Measurements from ENCODE around the gene BOK. TPM values are rescaled to one million over a fixed set of nuclear protein-coding genes. Genes with fewer than 3 reads are reported as not detected.

The BOK gene
- total and polyA plus RNA-seq, 10 of the 15 experiments (the other 5 are each of a cell fraction or from before 2014, with no cell fraction given): 0.04 to 0.15 (median 0.12) TPM; not detected in 7

DNA sequence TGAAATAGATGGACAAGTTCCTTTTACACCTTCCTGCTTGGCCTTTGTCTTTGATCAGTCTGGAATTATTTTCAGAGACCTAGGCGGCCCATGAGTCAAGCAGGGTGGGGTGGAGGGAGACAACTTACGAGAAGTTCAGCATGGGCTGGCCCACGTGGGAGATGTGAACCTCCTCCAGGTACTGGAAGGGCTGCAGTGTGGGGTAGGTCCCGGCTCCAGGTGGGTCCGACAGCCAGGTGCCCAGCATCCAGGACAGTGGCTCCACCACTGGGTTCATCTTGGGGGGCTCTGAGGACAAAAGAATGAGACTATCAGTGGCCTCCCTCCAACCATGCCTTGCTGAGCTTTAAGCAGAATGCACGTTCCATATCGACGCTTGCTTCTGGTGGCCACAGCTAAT lies 47.6 kb downstream of the BOK start (continued):
- TF ChIP-seq PAX5 (IDR thresholded peaks at IDR 0.05; ENCODE audit: borderline replicate concordance, low read depth, low read length) (no peak), ESRRA (IDR thresholded peaks at IDR 0.05; ENCODE audit: low read length) (no peak)

DNA sequence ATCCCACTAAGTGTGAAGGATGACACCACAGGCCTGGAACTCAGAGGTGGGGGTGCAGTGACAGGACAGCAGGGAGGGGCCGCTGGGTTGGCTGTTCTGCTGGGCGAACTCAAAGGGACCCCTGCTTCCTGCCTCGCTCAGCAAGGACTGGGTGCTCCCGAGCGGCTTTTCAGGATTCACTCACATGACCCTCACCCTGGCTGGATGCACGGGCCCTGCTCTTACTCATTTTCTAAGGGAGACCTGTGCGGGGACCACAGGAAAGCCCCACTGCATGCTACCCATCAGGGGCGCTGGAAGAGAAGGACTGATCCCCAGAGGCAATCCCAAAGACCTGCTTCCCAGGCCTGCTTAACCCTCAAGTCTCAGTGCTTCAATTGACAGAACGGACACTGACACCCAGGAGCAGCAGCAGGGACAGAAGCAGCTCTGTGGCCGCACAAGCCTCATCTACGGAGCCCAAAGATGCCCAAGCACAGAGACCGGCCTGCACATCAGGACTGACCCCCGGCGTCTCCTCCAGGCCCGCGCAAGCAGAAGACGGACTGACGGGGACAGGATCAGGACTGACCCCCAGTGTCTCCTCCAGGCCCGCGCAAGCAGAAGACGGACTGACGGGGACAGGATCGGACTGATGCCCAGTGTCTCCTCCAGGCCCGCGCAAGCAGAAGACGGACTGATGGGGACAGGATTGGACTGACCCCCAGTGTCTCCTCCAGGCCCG lies 48.8 kb downstream of the BOK start:
- WGBS (ENCODE audit: insufficient coverage, insufficient replicate concordance, low lambda C conversion rate, missing lambda C conversion rate): 96% methylated on average over 25 of the region's 27 CpGs
- peaks cover 7% of the 10 kb centered on the region for H3K79me2 ChIP-seq (ENCODE audit: control insufficient read depth, insufficient read depth, low read length)
- in situ Hi-C loops (cut with MboI): no loop called here
- ChIA-PET RAD21 (ENCODE audit: unreplicated experiment) (no interaction called here), SMC1A (ENCODE audit: uncharacterized antibody, unreplicated experiment) (no interaction called here), POLR2A (no interaction called here), CTCF (interaction anchor here (0.6 kb wide), 1 partner anchor 246 kb away, joined by 3 read pairs; no protein-coding TSS in a partner anchor)
- DNase-seq (ENCODE audit: low read depth, low spot score) (no peak), ATAC-seq (no peak), FAIRE-seq (no peak)
- intact Hi-C loops (cut with micrococcal nuclease; ENCODE audit: unreplicated experiment): no loop called here
- peaks cover 7 to 23% of the 10 kb centered on the region in 2 experiments; a peak in 2 of 4 replicates for H3K36me3 ChIP-seq (ENCODE audit: control insufficient read depth in 2 of 2, insufficient read depth in 2 of 2, low read length in 1 of 2)
- H3K4me2 ChIP-seq (ENCODE audit: control insufficient read depth, insufficient read depth): no peak overlapping the region
- H3K9ac ChIP-seq (ENCODE audit: control insufficient read depth, insufficient read depth, low read length): no peak overlapping the region
- no peak overlapping the region for H2AFZ ChIP-seq (ENCODE audit: control insufficient read depth, low read depth, low read length)
- no TSS peak for BruUV-seq (replicated peaks)
- TF ChIP-seq NR2C1 (IDR thresholded peaks at IDR 0.05): no peak
- no peak for TF ChIP-seq BCL11A (IDR thresholded peaks at IDR 0.05; ENCODE audit: low read depth, low read length)
- no peak for TF ChIP-seq BACH1 (IDR thresholded peaks at IDR 0.05; ENCODE audit: borderline replicate concordance)
- TF ChIP-seq IKZF2 (IDR thresholded peaks at IDR 0.05): no peak
- TF ChIP-seq CBX5 (IDR thresholded peaks at IDR 0.05; ENCODE audit: low read depth): no peak
- TF ChIP-seq STAT3 (IDR thresholded peaks at IDR 0.05; ENCODE audit: low read depth, low read length): no peak
- no peak for TF ChIP-seq ZNF217 (IDR thresholded peaks at IDR 0.05)
- TF ChIP-seq TBL1XR1 (IDR thresholded peaks at IDR 0.05; ENCODE audit: low read depth, low read length): no peak
- TF ChIP-seq DPF2 (IDR thresholded peaks at IDR 0.05): no peak
- TF ChIP-seq SPI1 (IDR thresholded peaks at IDR 0.05; ENCODE audit: borderline replicate concordance, insufficient read depth, low read depth, low read length): no peak
- no peak for TF ChIP-seq BHLHE40 (IDR thresholded peaks at IDR 0.05; ENCODE audit: borderline replicate concordance in 1 of 2, low read depth in 2 of 2, low read length in 1 of 2)
- TF ChIP-seq, protein P1, sequence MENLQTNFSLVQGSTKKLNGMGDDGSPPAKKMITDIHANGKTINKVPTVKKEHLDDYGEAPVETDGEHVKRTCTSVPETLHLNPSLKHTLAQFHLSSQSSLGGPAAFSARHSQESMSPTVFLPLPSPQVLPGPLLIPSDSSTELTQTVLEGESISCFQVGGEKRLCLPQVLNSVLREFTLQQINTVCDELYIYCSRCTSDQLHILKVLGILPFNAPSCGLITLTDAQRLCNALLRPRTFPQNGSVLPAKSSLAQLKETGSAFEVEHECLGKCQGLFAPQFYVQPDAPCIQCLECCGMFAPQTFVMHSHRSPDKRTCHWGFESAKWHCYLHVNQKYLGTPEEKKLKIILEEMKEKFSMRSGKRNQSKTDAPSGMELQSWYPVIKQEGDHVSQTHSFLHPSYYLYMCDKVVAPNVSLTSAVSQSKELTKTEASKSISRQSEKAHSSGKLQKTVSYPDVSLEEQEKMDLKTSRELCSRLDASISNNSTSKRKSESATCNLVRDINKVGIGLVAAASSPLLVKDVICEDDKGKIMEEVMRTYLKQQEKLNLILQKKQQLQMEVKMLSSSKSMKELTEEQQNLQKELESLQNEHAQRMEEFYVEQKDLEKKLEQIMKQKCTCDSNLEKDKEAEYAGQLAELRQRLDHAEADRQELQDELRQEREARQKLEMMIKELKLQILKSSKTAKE (IDR thresholded peaks at IDR 0.05; ENCODE audit: low read depth, poor library complexity, severe bottlenecking): no peak
- no peak for TF ChIP-seq NR2F1 (conservative IDR thresholded peaks at IDR 0.05)
- no peak for TF ChIP-seq KAT2A (conservative IDR thresholded peaks at IDR 0.05; ENCODE audit: control insufficient read depth, low read depth, low read length)
- TF ChIP-seq ESRRA (IDR thresholded peaks at IDR 0.05; ENCODE audit: low read length): no peak
- no peak for TF ChIP-seq CHD4 (IDR thresholded peaks at IDR 0.05)
- no peak for TF ChIP-seq NFXL1 (IDR thresholded peaks at IDR 0.05; ENCODE audit: borderline replicate concordance)
- TF ChIP-seq FOXM1 (IDR thresholded peaks at IDR 0.05; ENCODE audit: low read depth, low read length): no peak
- TF ChIP-seq NFYA (IDR thresholded peaks at IDR 0.05; ENCODE audit: borderline replicate concordance, low read depth, low read length): no peak
- no peaks in the 10 kb centered on the region for H3K4me1 ChIP-seq (ENCODE audit: control insufficient read depth, insufficient read depth, low read length)
- H3K27ac ChIP-seq (ENCODE audit: control insufficient read depth, insufficient read depth): no peak overlapping the region
- H3K9me3 ChIP-seq (replicated peaks; ENCODE audit: control insufficient read depth, insufficient read depth, low read length): no peaks in the 10 kb centered on the region
- H3K27me3 ChIP-seq (replicated peaks in 1 of 2; ENCODE audit: control insufficient read depth in 2 of 2, insufficient read depth in 2 of 2, low read length in 1 of 2): no peaks in the 10 kb centered on the region
- no peak overlapping the region for H3K4me3 ChIP-seq
- no peaks in the 10 kb centered on the region for H4K20me1 ChIP-seq (ENCODE audit: control insufficient read depth, insufficient read depth)

Data from GM12878 (cell line).